Measurements from ENCODE around the gene OTOA. TPM values are rescaled to one million over a fixed set of nuclear protein-coding genes. Genes with fewer than 3 reads are reported as not detected.
"Not testable (repeated sequence)": the region's sequence is repeated elsewhere in the genome, so short reads cannot be mapped to it uniquely, and the experiment has no call there.

OTOA gene
- total and polyA plus RNA-seq, 8 donors = 0.44 to 0.55 TPM; not detected in 6

DNA sequence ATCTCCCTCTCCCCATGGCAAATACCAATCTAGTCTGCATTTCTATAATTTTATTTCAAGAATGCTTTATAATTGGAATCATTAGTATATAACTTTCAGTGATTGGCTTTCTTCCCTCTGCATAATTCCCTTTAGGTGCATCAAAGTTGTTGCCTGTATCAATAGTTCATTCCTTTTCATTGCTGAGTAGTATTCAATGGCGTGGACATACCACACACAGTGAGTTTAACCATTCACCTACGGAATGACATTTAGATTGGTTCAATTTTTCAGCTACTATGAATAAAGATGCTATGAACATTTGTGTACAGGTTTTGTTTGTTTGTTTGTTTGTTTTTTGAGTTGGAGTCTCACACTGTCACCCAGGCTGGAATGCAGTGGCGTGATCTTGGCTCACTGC, 9.7 kb downstream of the OTOA start:
- Histone ChIP-seq H3K27ac (no peak overlapping the region), H3K9me3 (peaks cover 0 to 12% (median 7%) of the 10 kb centered on the region in 4 donors), H3K4me1 (no peaks in the 10 kb centered on the region), H3K36me3 (no peaks in the 10 kb centered on the region), H3K27me3 (no peaks in the 10 kb centered on the region), H3K4me3 (no peak overlapping the region)
- TF ChIP-seq POLR2AphosphoS5 (IDR thresholded peaks at IDR 0.05) = no peak
- no peak for TF ChIP-seq EP300 (IDR thresholded peaks at IDR 0.05)
- TF ChIP-seq, protein P1, sequence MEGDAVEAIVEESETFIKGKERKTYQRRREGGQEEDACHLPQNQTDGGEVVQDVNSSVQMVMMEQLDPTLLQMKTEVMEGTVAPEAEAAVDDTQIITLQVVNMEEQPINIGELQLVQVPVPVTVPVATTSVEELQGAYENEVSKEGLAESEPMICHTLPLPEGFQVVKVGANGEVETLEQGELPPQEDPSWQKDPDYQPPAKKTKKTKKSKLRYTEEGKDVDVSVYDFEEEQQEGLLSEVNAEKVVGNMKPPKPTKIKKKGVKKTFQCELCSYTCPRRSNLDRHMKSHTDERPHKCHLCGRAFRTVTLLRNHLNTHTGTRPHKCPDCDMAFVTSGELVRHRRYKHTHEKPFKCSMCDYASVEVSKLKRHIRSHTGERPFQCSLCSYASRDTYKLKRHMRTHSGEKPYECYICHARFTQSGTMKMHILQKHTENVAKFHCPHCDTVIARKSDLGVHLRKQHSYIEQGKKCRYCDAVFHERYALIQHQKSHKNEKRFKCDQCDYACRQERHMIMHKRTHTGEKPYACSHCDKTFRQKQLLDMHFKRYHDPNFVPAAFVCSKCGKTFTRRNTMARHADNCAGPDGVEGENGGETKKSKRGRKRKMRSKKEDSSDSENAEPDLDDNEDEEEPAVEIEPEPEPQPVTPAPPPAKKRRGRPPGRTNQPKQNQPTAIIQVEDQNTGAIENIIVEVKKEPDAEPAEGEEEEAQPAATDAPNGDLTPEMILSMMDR (IDR thresholded peaks at IDR 0.05) = no peak
- TF ChIP-seq POLR2A (IDR thresholded peaks at IDR 0.05) = no peak
- 67 to 92% (median 89%) methylated on average over 3 of the region's 3 CpGs for WGBS, 5 donors
- intact Hi-C loops (cut with DNase I; ENCODE audit: low total_unique reads) = no loop called here
- DNase-seq = no peak

DNA sequence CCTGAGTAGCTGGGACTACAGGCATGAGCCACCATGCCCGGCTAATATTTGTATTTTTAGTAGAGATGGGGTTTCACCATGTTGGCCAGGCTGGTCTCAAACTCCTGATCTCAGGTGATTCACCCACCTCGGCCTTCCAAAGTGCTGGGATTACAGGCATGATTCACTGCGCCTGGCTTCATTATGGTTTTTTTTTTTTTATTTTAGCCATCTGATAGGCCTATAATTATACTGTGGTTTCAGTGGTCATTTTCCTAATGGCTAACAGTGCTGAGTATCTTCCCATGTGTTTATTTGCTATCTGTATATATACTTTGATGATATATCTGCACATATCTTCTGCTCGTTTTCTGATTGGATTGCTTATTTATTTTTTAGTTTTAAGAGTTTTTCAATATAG, 10.7 kb downstream of the OTOA start:
- WGBS, 5 donors = 89 to 91% (median 90%) methylated on average over 4 of the region's 4 CpGs
- H3K4me1 ChIP-seq; intact Hi-C loops (cut with DNase I; ENCODE audit: low total_unique reads); DNase-seq; H3K4me3 ChIP-seq; H3K36me3 ChIP-seq; H3K27me3 ChIP-seq; H3K27ac ChIP-seq: not testable (repeated sequence)
- peaks cover 0 to 12% (median 7%) of the 10 kb centered on the region in 4 donors for H3K9me3 ChIP-seq

DNA sequence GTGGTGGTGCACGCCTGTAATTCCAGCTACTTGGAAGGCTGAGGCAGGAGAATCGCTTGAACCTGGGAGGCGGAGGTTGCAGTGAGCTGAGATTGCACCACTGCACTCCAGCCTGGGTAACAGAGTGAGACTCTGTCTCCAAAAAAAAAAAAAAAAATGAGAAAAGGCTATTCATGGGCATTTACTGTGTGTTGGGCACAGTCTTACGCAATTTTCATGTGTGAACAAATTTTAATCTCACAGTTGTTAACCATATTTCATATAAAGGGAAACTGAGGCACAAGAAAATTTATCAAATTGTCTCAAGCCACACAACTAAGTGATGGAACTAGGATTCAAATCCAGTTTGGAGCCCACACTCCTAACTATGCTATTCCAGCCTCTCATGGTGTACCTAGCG, 16.9 kb downstream of the OTOA start:
- H3K9me3 ChIP-seq; H3K27ac ChIP-seq; intact Hi-C loops (cut with DNase I; ENCODE audit: low total_unique reads); H3K4me1 ChIP-seq; H3K4me3 ChIP-seq; H3K36me3 ChIP-seq; DNase-seq: not testable (repeated sequence)
- peaks cover 0 to 25% (median 0%) of the 10 kb centered on the region in 3 donors for H3K27me3 ChIP-seq
- 81 to 93% (median 91%) methylated on average over 5 of the region's 5 CpGs for WGBS, 5 donors

DNA sequence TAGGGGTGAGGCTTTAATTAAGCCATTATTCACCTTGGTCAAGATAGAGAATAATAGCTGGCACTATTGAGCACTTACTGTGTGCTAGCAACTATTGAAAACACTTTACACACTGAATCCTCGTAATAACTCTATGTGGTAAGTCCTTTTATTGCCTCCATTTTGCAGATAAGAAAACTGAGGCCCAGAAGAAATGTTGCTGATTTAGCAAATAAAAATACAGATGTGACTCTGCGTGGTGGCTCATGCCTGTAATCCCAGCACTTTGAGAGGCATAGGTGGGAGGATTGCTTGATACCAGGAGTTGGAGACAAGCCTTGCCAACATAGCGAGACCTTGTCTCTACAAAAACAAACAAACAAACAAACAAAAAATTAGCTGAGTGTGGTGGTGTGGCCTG, 19.4 kb downstream of the OTOA start:
- no peak overlapping the region for H3K27ac ChIP-seq
- TF ChIP-seq POLR2AphosphoS5 (IDR thresholded peaks at IDR 0.05) (no peak), EP300 (IDR thresholded peaks at IDR 0.05) (no peak), POLR2A (IDR thresholded peaks at IDR 0.05) (no peak)
- TF ChIP-seq, protein P1 (IDR thresholded peaks at IDR 0.05) = no peak
- H3K36me3 ChIP-seq = no peaks in the 10 kb centered on the region
- H3K4me3 ChIP-seq = no peak overlapping the region
- peaks cover 0 to 4% (median 1%) of the 10 kb centered on the region in 4 donors for H3K9me3 ChIP-seq
- no peak for DNase-seq
- WGBS, 5 donors = 70 to 81% (median 73%) methylated on average over 3 of the region's 3 CpGs
- H3K27me3 ChIP-seq = peaks cover 0 to 25% (median 0%) of the 10 kb centered on the region in 3 donors
- intact Hi-C loops (cut with DNase I; ENCODE audit: low total_unique reads) = no loop called here
- H3K4me1 ChIP-seq = no peaks in the 10 kb centered on the region

DNA sequence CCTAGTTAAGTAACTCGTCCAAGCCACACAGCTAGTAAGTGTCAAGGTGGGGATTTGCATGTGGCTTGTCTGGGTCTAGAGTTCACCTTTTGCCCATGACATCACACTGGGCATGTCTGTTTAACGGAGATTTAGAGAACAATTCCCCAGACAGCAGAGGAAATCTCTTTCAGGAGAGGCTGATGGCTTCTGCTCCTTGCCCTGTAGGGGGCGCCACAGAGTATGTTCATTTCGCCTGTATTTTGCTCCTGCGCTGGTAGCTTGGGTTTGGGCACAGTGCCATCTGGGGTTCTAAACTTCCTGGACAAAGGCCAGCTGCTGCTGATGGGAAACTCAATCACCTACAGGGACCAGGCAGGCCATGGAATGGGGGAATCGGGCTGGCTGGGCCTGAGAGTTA, 20.4 kb downstream of the OTOA start:
- TF ChIP-seq EP300 (IDR thresholded peaks at IDR 0.05) = no peak
- no peak for TF ChIP-seq POLR2AphosphoS5 (IDR thresholded peaks at IDR 0.05)
- TF ChIP-seq, protein P1 (IDR thresholded peaks at IDR 0.05) = no peak
- TF ChIP-seq POLR2A (IDR thresholded peaks at IDR 0.05) = no peak
- peak in 1 of 2 donors; percentile 17 for DNase-seq
- peaks cover 0 to 12% (median 5%) of the 10 kb centered on the region in 4 donors for H3K9me3 ChIP-seq
- H3K27me3 ChIP-seq = peaks cover 0 to 24% (median 0%) of the 10 kb centered on the region in 3 donors
- no peaks in the 10 kb centered on the region for H3K4me1 ChIP-seq
- H3K27ac ChIP-seq = no peak overlapping the region
- no peak overlapping the region for H3K4me3 ChIP-seq
- intact Hi-C loops (cut with DNase I; ENCODE audit: low total_unique reads) = no loop called here
- no peaks in the 10 kb centered on the region for H3K36me3 ChIP-seq
- WGBS, 5 donors = 23 to 30% (median 26%) methylated on average over 4 to 6 of the region's 6 CpGs

Measured in stomach (tissue), 9 donors.